IMR-90 (cell line): ENCODE measurements around the gene MCTP1. TPM values are rescaled to one million over a fixed set of nuclear protein-coding genes. Genes with fewer than 3 reads are reported as not detected.

Source experiments
- ATAC-seq: fragments of 200-7000 bp; cut with Tn5 transposase; 2 replicates; pipeline ENCODE4 v1.9.1; 2020; ENCODE audit warnings: low read depth, mild to moderate bottlenecking, moderate library complexity
- BruUV-seq: library from RNA; stranded (reverse); fragments of 400-500 nt; replicated peaks from 2 replicates; lab custom pipeline; 2021; lab: Mats Ljungman, UMichigan
- CTCF ChIA-PET: fragments of 300-600 bp; formaldehyde crosslinking; extraction: SDS; loops from one replicate; lab custom pipeline; 2021; ENCODE audit warnings: antibody characterized with exemption; lab: Yijun Ruan, JAX
- POLR2A ChIA-PET: fragments of 300-600 bp; sonication (Branson Sonifier 250); formaldehyde crosslinking; loops from one replicate; lab custom pipeline; 2022; ENCODE audit warnings: antibody characterized with exemption; ENCODE audit not compliant: unreplicated experiment; lab: Charles Lee
- DNase-seq: peaks from one replicate; pipeline ENCODE4 v3.0.0; 2013
- H2AFZ ChIP-seq: replicated peaks from 2 replicates; pipeline ENCODE3; 2013; ENCODE audit warnings: low read length, mild to moderate bottlenecking; ENCODE audit not compliant: poor library complexity
- H2AK5ac ChIP-seq: 2 replicates; pipeline ENCODE4 v1.6.1; 2013; ENCODE audit warnings: low read depth, low read length, inconsistent platforms
- H2AK9ac ChIP-seq: replicated peaks from 2 replicates; pipeline ENCODE3; 2013; ENCODE audit warnings: mild to moderate bottlenecking, low read depth, low read length, moderate library complexity; ENCODE audit not compliant: poor library complexity
- H2BK120ac ChIP-seq: 2 replicates; pipeline ENCODE4 v1.6.1; 2013; ENCODE audit warnings: low read depth, low read length, inconsistent platforms
- H2BK15ac ChIP-seq: 3 replicates; pipeline ENCODE4 v1.6.1; 2013; ENCODE audit warnings: low read depth, low read length, inconsistent platforms
- H2BK20ac ChIP-seq: 2 replicates; pipeline ENCODE4 v1.6.1; 2013; ENCODE audit warnings: low read depth, mild to moderate bottlenecking, inconsistent platforms, low read length, moderate library complexity
- H2BK5ac ChIP-seq: 2 replicates; pipeline ENCODE4 v1.6.1; 2013; ENCODE audit warnings: mild to moderate bottlenecking, low read depth, low read length, inconsistent platforms; ENCODE audit not compliant: poor library complexity, severe bottlenecking
- H3K14ac ChIP-seq: replicated peaks from 2 replicates; pipeline ENCODE4 v1.6.1; 2013; ENCODE audit warnings: low read depth, low read length, inconsistent platforms
- H3K18ac ChIP-seq: 2 replicates; pipeline ENCODE4 v1.6.1; 2013; ENCODE audit warnings: low read depth, low read length, control low read depth
- H3K23ac ChIP-seq: 2 replicates; pipeline ENCODE4 v1.6.1; 2013; ENCODE audit warnings: low read depth, low read length, inconsistent platforms
- H3K27ac ChIP-seq: 2 replicates; pipeline ENCODE4 v1.5.1; 2013; ENCODE audit warnings: mild to moderate bottlenecking, control low read depth, low read length; ENCODE audit not compliant: insufficient read depth
- H3K27me3 ChIP-seq: 2 replicates; pipeline ENCODE4 v1.6.1; 2013; ENCODE audit warnings: low read length; ENCODE audit not compliant: control insufficient read depth, insufficient read depth
- H3K36me3 ChIP-seq: 2 replicates; pipeline ENCODE4 v1.6.1; 2013; ENCODE audit warnings: low read length, mixed read lengths; ENCODE audit not compliant: control insufficient read depth, insufficient read depth
- H3K4ac ChIP-seq: 2 replicates; pipeline ENCODE4 v1.6.1; 2013; ENCODE audit warnings: low read depth, low read length, inconsistent platforms
- H3K4me1 ChIP-seq: 2 replicates; pipeline ENCODE4 v1.6.1; 2013; ENCODE audit warnings: low read length, mixed read lengths; ENCODE audit not compliant: control insufficient read depth, insufficient read depth
- H3K4me2 ChIP-seq: 2 replicates; pipeline ENCODE4 v1.6.1; 2013; ENCODE audit warnings: low read depth, mild to moderate bottlenecking, control low read depth, low read length, moderate library complexity
- H3K4me3 ChIP-seq: 2 replicates; pipeline ENCODE4 v1.5.1; 2013; ENCODE audit warnings: low read depth, mild to moderate bottlenecking, control low read depth, low read length, moderate library complexity; ENCODE audit not compliant: insufficient read depth
- H3K56ac ChIP-seq: 2 replicates; pipeline ENCODE4 v1.6.1; 2013; ENCODE audit warnings: low read length, inconsistent platforms; ENCODE audit not compliant: insufficient read depth; ENCODE audit errors: extremely low read depth
- H3K79me1 ChIP-seq, 2 experiments: 2 replicates each; pipeline ENCODE4 v1.6.1; 2013; ENCODE audit warnings: low read length in 2 of 2, inconsistent platforms in 1 of 2, low read depth in 1 of 2
- H3K9ac ChIP-seq: 2 replicates; pipeline ENCODE4 v1.6.1; 2013; ENCODE audit warnings: low read depth, low read length, control low read depth
- H3K9me1 ChIP-seq: 2 replicates; pipeline ENCODE4 v1.6.1; 2013; ENCODE audit warnings: low read length, inconsistent platforms; ENCODE audit not compliant: insufficient read depth
- H3K9me3 ChIP-seq: 2 replicates; pipeline ENCODE4 v1.6.1; 2013; ENCODE audit warnings: low read length; ENCODE audit not compliant: control insufficient read depth, insufficient read depth
- H4K20me1 ChIP-seq: 2 replicates; pipeline ENCODE4 v1.6.1; 2013; ENCODE audit warnings: low read length, inconsistent platforms; ENCODE audit not compliant: insufficient read depth
- H4K5ac ChIP-seq: 2 replicates; pipeline ENCODE4 v1.6.1; 2013; ENCODE audit warnings: mild to moderate bottlenecking, low read depth, low read length, control low read depth
- H4K8ac ChIP-seq, 2 experiments: 2 replicates each; pipeline ENCODE4 v1.6.1; 2013; ENCODE audit warnings: low read depth in 2 of 2, low read length in 2 of 2, control low read depth in 1 of 2, inconsistent platforms in 1 of 2
- H4K91ac ChIP-seq: 2 replicates; pipeline ENCODE4 v1.6.1; 2013; ENCODE audit warnings: low read depth, low read length, inconsistent platforms; ENCODE audit not compliant: insufficient read depth
- CEBPB ChIP-seq: IDR thresholded peaks from 2 replicates; pipeline ENCODE4 v1.6.1; 2012; ENCODE audit warnings: low read depth, low read length, improper control_type of control experiment
- POLR2A ChIP-seq: IDR thresholded peaks from 2 replicates; pipeline ENCODE4 v1.6.1; 2012; ENCODE audit warnings: mild to moderate bottlenecking, low read depth, low read length
- RCOR1 ChIP-seq: IDR thresholded peaks from 2 replicates; pipeline ENCODE4 v1.6.1; 2012; ENCODE audit warnings: mild to moderate bottlenecking, low read length, improper control_type of control experiment; ENCODE audit not compliant: insufficient replicate concordance
- WGBS, 2 experiments: methylation state at CpG; one replicate each; pipeline versions ENCODE4 v1.1.5 to v1.1.7; 2013; ENCODE audit warnings: missing lambda C conversion rate in 2 of 2; ENCODE audit not compliant: insufficient read length in 1 of 2; ENCODE audit errors: extremely low coverage in 2 of 2; 5-methylcytosine and 5-hydroxymethylcytosine counted together
- dilution Hi-C: fragments of 300-500 bp; cut with HindIII; formaldehyde crosslinking; loops from one replicate; pipeline ENCODE4 v1.14.3; 2018; ENCODE audit warnings: low sequenced_read_pairs; ENCODE audit not compliant: unreplicated experiment
- in situ Hi-C: fragments of 300-500 bp; cut with MboI; formaldehyde crosslinking; loops from 3 replicates; pipeline ENCODE4 v1.14.3; 2019; ENCODE audit warnings: low sequenced_read_pairs, inconsistent platforms, mixed read lengths
- intact Hi-C: fragments of 100-400 bp; cut with micrococcal nuclease; formaldehyde crosslinking; loops from 2 replicates; pipeline ENCODE4 v1.10.0; 2022
- polyA plus RNA-seq, 3 experiments: library from polyadenylated mRNA; depleted of rRNA; stranded (reverse); fragments of >200 nt; gene quantifications; 2 replicates each; pipeline ENCODE4 v1.2.3, GENCODE V29; 2012; ENCODE audit warnings: low replicate concordance in 1 of 3
- total RNA-seq: library from RNA; depleted of rRNA; stranded (reverse); fragments of >200 nt; gene quantifications from 2 replicates; pipeline ENCODE4 v1.2.3, GENCODE V29; 2012
- TF ChIP-seq, protein P1 (sequence below): fragments of 150-350 bp; IDR thresholded peaks from 2 replicates; pipeline ENCODE4 v1.6.1; 2016; ENCODE audit warnings: low read depth, mild to moderate bottlenecking, low read length, moderate library complexity, borderline replicate concordance

The MCTP1 gene
- total and polyA plus RNA-seq, 2 of the 4 experiments (the other 2 are of a cell fraction), result 0.21 TPM; not detected in 1

DNA sequence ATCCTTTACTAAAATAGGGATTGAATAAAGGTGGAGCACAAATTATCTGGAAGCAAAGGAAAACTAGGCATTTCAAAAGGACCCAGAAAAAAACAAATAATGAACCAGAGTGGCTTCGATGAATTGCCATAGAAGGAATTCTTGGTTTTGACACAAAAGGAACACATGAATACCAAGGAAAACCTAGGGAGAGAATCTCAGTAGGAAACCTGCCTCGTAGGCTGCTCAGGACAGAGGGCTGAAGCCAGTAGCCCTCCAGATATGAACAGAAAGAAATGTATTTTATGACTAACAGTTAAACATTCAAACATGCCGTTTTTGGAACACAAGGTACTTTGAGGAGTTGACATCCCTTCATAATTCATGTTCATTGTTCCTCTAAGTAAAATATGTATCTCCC is 420.9 kb downstream of the MCTP1 start:
- no peak overlapping the region for H3K14ac ChIP-seq
- no peak overlapping the region for H3K56ac ChIP-seq
- no peak overlapping the region for H4K5ac ChIP-seq
- H3K36me3 ChIP-seq, result no peaks in the 10 kb centered on the region
- H2BK120ac ChIP-seq, result no peak overlapping the region
- ATAC-seq, result no peak
- CTCF ChIA-PET, result interaction anchor here (0.6 kb wide), 1 partner anchor 937 kb away, joined by 3 read pairs; no protein-coding TSS in a partner anchor
- no peak overlapping the region for H2BK5ac ChIP-seq
- H3K9me3 ChIP-seq, result no peaks in the 10 kb centered on the region
- BruUV-seq, result no TSS peak
- H2AK9ac ChIP-seq, result no peak overlapping the region
- WGBS, 2 experiments, result 67% methylated on average over 1 of the region's 3 CpGs; no CpG with 5 or more reads in 1 of the 2 experiments
- H3K9ac ChIP-seq, result no peak overlapping the region
- H4K8ac ChIP-seq, result no peak overlapping the region
- H4K91ac ChIP-seq, result no peak overlapping the region
- H2BK20ac ChIP-seq, result no peak overlapping the region
- TF ChIP-seq, protein P1, sequence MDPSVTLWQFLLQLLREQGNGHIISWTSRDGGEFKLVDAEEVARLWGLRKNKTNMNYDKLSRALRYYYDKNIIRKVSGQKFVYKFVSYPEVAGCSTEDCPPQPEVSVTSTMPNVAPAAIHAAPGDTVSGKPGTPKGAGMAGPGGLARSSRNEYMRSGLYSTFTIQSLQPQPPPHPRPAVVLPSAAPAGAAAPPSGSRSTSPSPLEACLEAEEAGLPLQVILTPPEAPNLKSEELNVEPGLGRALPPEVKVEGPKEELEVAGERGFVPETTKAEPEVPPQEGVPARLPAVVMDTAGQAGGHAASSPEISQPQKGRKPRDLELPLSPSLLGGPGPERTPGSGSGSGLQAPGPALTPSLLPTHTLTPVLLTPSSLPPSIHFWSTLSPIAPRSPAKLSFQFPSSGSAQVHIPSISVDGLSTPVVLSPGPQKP, result no peak
- no peak for TF ChIP-seq RCOR1
- TF ChIP-seq POLR2A, result no peak
- no peak for TF ChIP-seq CEBPB
- H2BK15ac ChIP-seq, result no peak overlapping the region
- no peak overlapping the region for H3K4me2 ChIP-seq
- in situ Hi-C loops, result no loop called here
- no peaks in the 10 kb centered on the region for H4K20me1 ChIP-seq
- H3K4ac ChIP-seq, result no peak overlapping the region
- intact Hi-C loops, result no loop called here
- no peak overlapping the region for H3K27ac ChIP-seq
- no peak overlapping the region for H2AFZ ChIP-seq
- H2AK5ac ChIP-seq, result no peak overlapping the region
- H3K4me1 ChIP-seq, result no peaks in the 10 kb centered on the region
- no peak overlapping the region for H3K23ac ChIP-seq
- H3K9me1 ChIP-seq, result no peaks in the 10 kb centered on the region
- H3K79me1 ChIP-seq, result no peaks in the 10 kb centered on the region
- no peak overlapping the region for H3K4me3 ChIP-seq
- no peak for DNase-seq
- no peak overlapping the region for H3K18ac ChIP-seq
- dilution Hi-C loops, result no loop called here
- no peaks in the 10 kb centered on the region for H3K27me3 ChIP-seq
- POLR2A ChIA-PET, result no interaction called here
